H9 (cell line): ENCODE data around the gene FARP2. TPM values are rescaled to one million over a fixed set of nuclear protein-coding genes. Genes with fewer than 3 reads are reported as not detected.

Source experiments
- DNase-seq: peaks from one replicate; pipeline ENCODE4 v3.0.0-alpha.2; 2017
- H2AFZ ChIP-seq: one replicate; pipeline ENCODE4 v1.6.1; 2013; ENCODE audit warnings: mild to moderate bottlenecking, low read length, control low read depth, moderate library complexity
- H2AK5ac ChIP-seq: 2 replicates; pipeline ENCODE4 v1.6.1; 2013; ENCODE audit warnings: low read length, control low read depth, mixed read lengths; ENCODE audit not compliant: insufficient read length
- H2BK120ac ChIP-seq: one replicate; pipeline ENCODE4 v1.6.1; 2013; ENCODE audit warnings: low read depth, mild to moderate bottlenecking, low read length, control low read depth, inconsistent platforms; ENCODE audit not compliant: poor library complexity, severe bottlenecking
- H2BK12ac ChIP-seq: 2 replicates; pipeline ENCODE4 v1.6.1; 2013; ENCODE audit warnings: low read length, control low read depth, mixed read lengths, low read depth; ENCODE audit not compliant: insufficient read length
- H2BK15ac ChIP-seq: 2 replicates; pipeline ENCODE4 v1.6.1; 2013; ENCODE audit warnings: low read depth, low read length, control low read depth
- H2BK20ac ChIP-seq: one replicate; pipeline ENCODE4 v1.6.1; 2013; ENCODE audit warnings: low read depth, mild to moderate bottlenecking, low read length, control low read depth, inconsistent platforms; ENCODE audit not compliant: poor library complexity, severe bottlenecking
- H2BK5ac ChIP-seq: 2 replicates; pipeline ENCODE4 v1.6.1; 2013; ENCODE audit warnings: low read length, control low read depth, mixed read lengths; ENCODE audit not compliant: insufficient read length
- H3K14ac ChIP-seq: 2 replicates; pipeline ENCODE4 v1.6.1; 2013; ENCODE audit warnings: low read length, control low read depth; ENCODE audit not compliant: insufficient read depth
- H3K18ac ChIP-seq: 2 replicates; pipeline ENCODE4 v1.6.1; 2013; ENCODE audit warnings: low read depth, mild to moderate bottlenecking, mixed read lengths, low read length, control low read depth; ENCODE audit not compliant: insufficient read length
- H3K23ac ChIP-seq: 2 replicates; pipeline ENCODE4 v1.6.1; 2013; ENCODE audit warnings: low read length, control low read depth, mixed read lengths, low read depth; ENCODE audit not compliant: insufficient read length
- H3K23me2 ChIP-seq: 2 replicates; pipeline ENCODE4 v1.6.1; 2013; ENCODE audit warnings: low read depth, mild to moderate bottlenecking, mixed read lengths, low read length, control low read depth; ENCODE audit not compliant: insufficient read length, poor library complexity, severe bottlenecking
- H3K27ac ChIP-seq: 2 replicates; pipeline ENCODE4 v1.5.1; 2013; ENCODE audit warnings: low read length, control low read depth, mixed read lengths, low read depth; ENCODE audit not compliant: insufficient read length
- H3K27me3 ChIP-seq: 2 replicates; pipeline ENCODE4 v1.6.1; 2013; ENCODE audit warnings: low read length, control low read depth, inconsistent platforms; ENCODE audit not compliant: insufficient read depth
- H3K4ac ChIP-seq: 2 replicates; pipeline ENCODE4 v1.6.1; 2013; ENCODE audit warnings: low read depth, mild to moderate bottlenecking, control low read depth, inconsistent platforms, low read length, moderate library complexity
- H3K4me1 ChIP-seq: 2 replicates; pipeline ENCODE4 v1.6.1; 2013; ENCODE audit warnings: low read length, control low read depth, inconsistent platforms; ENCODE audit not compliant: insufficient read depth
- H3K4me2 ChIP-seq: 2 replicates; pipeline ENCODE4 v1.6.1; 2013; ENCODE audit warnings: low read length, control low read depth, mixed read lengths; ENCODE audit not compliant: insufficient read length, insufficient read depth
- H3K56ac ChIP-seq: 2 replicates; pipeline ENCODE4 v1.6.1; 2013; ENCODE audit warnings: low read depth, mild to moderate bottlenecking, mixed read lengths, low read length, control low read depth; ENCODE audit not compliant: insufficient read length
- H3K79me1 ChIP-seq: 2 replicates; pipeline ENCODE4 v1.6.1; 2013; ENCODE audit warnings: low read depth, mild to moderate bottlenecking, moderate library complexity, low read length, control low read depth, inconsistent platforms; ENCODE audit not compliant: insufficient read depth, poor library complexity, severe bottlenecking
- H3K79me2 ChIP-seq: 2 replicates; pipeline ENCODE4 v1.6.1; 2013; ENCODE audit warnings: low read length, control low read depth, inconsistent platforms; ENCODE audit not compliant: insufficient read depth
- H3K9ac ChIP-seq: 2 replicates; pipeline ENCODE4 v1.6.1; 2013; ENCODE audit warnings: low read length, control low read depth, mixed read lengths; ENCODE audit not compliant: insufficient read length; ENCODE audit errors: extremely low read depth
- H3K9me3 ChIP-seq: one replicate; pipeline ENCODE4 v1.6.1; 2013; ENCODE audit warnings: low read depth, low read length, inconsistent platforms; ENCODE audit not compliant: control insufficient read depth
- H3T11ph ChIP-seq: one replicate; pipeline ENCODE4 v1.6.1; 2013; ENCODE audit warnings: mild to moderate bottlenecking, low read length, control low read depth, inconsistent platforms
- H4K20me1 ChIP-seq: one replicate; pipeline ENCODE4 v1.6.1; 2013; ENCODE audit not compliant: control insufficient read depth, insufficient read length, insufficient read depth
- H4K5ac ChIP-seq: 2 replicates; pipeline ENCODE4 v1.6.1; 2013; ENCODE audit warnings: low read depth, mild to moderate bottlenecking, mixed read lengths, low read length, control low read depth; ENCODE audit not compliant: insufficient read length
- H4K8ac ChIP-seq: replicated peaks from 2 replicates; pipeline ENCODE4 v1.6.1; 2013; ENCODE audit warnings: low read length, control low read depth, mixed read lengths, low read depth; ENCODE audit not compliant: insufficient read length
- H4K91ac ChIP-seq: 2 replicates; pipeline ENCODE4 v1.6.1; 2013; ENCODE audit warnings: low read depth, mild to moderate bottlenecking, moderate library complexity, mixed read lengths, low read length, control low read depth; ENCODE audit not compliant: insufficient read length
- H3K27ac Mint-ChIP-seq, 3 experiments: 2 replicates in 2 of 3; 3 replicates in 1 of 3; pipeline ENCODE4 v1.8.0; 2020 to 2021; ENCODE audit warnings: mixed read lengths in 3 of 3, mild to moderate bottlenecking in 1 of 3, moderate library complexity in 1 of 3
- H3K27me3 Mint-ChIP-seq: 2 replicates; pipeline ENCODE4 v1.8.0; 2021; ENCODE audit warnings: low read depth, mild to moderate bottlenecking, moderate library complexity, mixed read lengths
- H3K36me3 Mint-ChIP-seq, 3 experiments: 2 replicates in 2 of 3; 3 replicates in 1 of 3; pipeline ENCODE4 v1.8.0; 2020 to 2021; ENCODE audit warnings: low read depth in 3 of 3, mixed read lengths in 3 of 3; ENCODE audit not compliant: insufficient read depth in 1 of 3
- H3K4me1 Mint-ChIP-seq, 2 experiments: 2 replicates each; pipeline ENCODE4 v1.8.0; 2020; ENCODE audit warnings: mixed read lengths in 2 of 2
- H3K4me3 Mint-ChIP-seq, 2 experiments: 2 replicates in 1 of 2; 3 replicates in 1 of 2; pipeline ENCODE4 v1.8.0; 2020 to 2021; ENCODE audit warnings: mild to moderate bottlenecking in 2 of 2, mixed read lengths in 2 of 2, moderate library complexity in 1 of 2
- H3K9me3 Mint-ChIP-seq, 2 experiments: 2 replicates in 1 of 2; 3 replicates in 1 of 2; pipeline ENCODE4 v1.8.0; 2020; ENCODE audit warnings: mild to moderate bottlenecking in 2 of 2, mixed read lengths in 2 of 2, moderate library complexity in 1 of 2
- CTCF ChIP-seq: fragments of 200-600 bp; sonication (generic); conservative IDR thresholded peaks from 3 replicates; pipeline ENCODE4 v1.8.0; 2021; ENCODE audit warnings: antibody characterized with exemption, mild to moderate bottlenecking
- WGBS: extraction: QIAGEN DNeasy Blood & Tissue Kit; methylation state at CpG from one replicate; pipeline ENCODE4 v1.1.7; 2013; ENCODE audit warnings: missing lambda C conversion rate, low lambda C conversion rate, mixed read lengths; ENCODE audit not compliant: insufficient read length; ENCODE audit errors: extremely low coverage; 5-methylcytosine and 5-hydroxymethylcytosine counted together
- total RNA-seq: library from RNA; stranded (reverse); gene quantifications from 2 replicates; pipeline ENCODE4 v1.2.1, GENCODE V29; 2021

The FARP2 gene
- total RNA-seq, 1 experiment from 2014 or later, result 33.9 TPM

- no peak for DNase-seq
- Histone ChIP-seq H3K27me3 (no peaks in the 10 kb centered on the region), H3K79me2 (peaks cover 16% of the 10 kb centered on the region; the same call in 1 of the 2 replicates), H2BK5ac (no peak overlapping the region), H4K91ac (no peak overlapping the region), H2BK120ac (no peak overlapping the region), H4K5ac (no peak overlapping the region), H2BK12ac (no peak overlapping the region), H3K18ac (no peak overlapping the region), H2BK20ac (no peak overlapping the region), H3K23ac (no peak overlapping the region), H3K9ac (peak overlapping the region; percentile 52), H3K23me2 (peaks cover 17% of the 10 kb centered on the region), H3K27ac (no peak overlapping the region), H3K4ac (no peak overlapping the region), H2BK15ac (no peak overlapping the region), H3K4me2 (peak overlapping the region; percentile 73), H3K56ac (no peak overlapping the region), H4K8ac (no peak overlapping the region), H3K79me1 (peaks cover 13% of the 10 kb centered on the region), H3T11ph (no peak overlapping the region), H4K20me1 (no peaks in the 10 kb centered on the region), H3K9me3 (no peaks in the 10 kb centered on the region), H3K4me1 (peaks cover 2% of the 10 kb centered on the region; the same call in 1 of the 2 replicates), H2AFZ (no peak overlapping the region), H3K14ac (no peak overlapping the region), H2AK5ac (no peak overlapping the region)
- no peak for TF ChIP-seq CTCF
- Mint-ChIP-seq H3K36me3 (peaks cover 3 to 17% (median 9%) of the 10 kb centered on the region in 3 experiments), H3K4me1 (peaks cover 15 to 28% of the 10 kb centered on the region in 2 experiments), H3K4me3 (peak overlapping the region; percentile 87 to 95), H3K27ac (peak overlapping the region in 2 of 3 experiments; percentile 55 to 77; a peak in 1 of 7 replicates), H3K27me3 (peaks cover 14% of the 10 kb centered on the region), H3K9me3 (no peaks in the 10 kb centered on the region)
- WGBS, result no CpG with 5 or more reads among the region's 19 CpGs
Observed at GRCh38 chr2:241506793-241507429, 150.8 kb downstream of the FARP2 start.
